Type B pancreatic cell (in vitro differentiated cells): ENCODE results near the gene MCL1. TPM values are rescaled to one million over a fixed set of nuclear protein-coding genes. Genes with fewer than 3 reads are reported as not detected.
A peak's percentile ranks its signal among the peaks of the same experiment; 100 is the strongest.

Source experiments
- DNase-seq: peaks from one replicate; pipeline ENCODE4 v3.0.0; 2021; ENCODE audit warnings: mixed read lengths; ENCODE audit not compliant: unreplicated experiment; ENCODE audit errors: extremely low spot score
- H3K27ac Mint-ChIP-seq: 2 replicates; pipeline ENCODE4 v1.8.0; 2021; ENCODE audit warnings: mild to moderate bottlenecking, mixed read lengths
- H3K27me3 Mint-ChIP-seq: 2 replicates; pipeline ENCODE4 v1.8.0; 2021; ENCODE audit warnings: mixed read lengths
- H3K36me3 Mint-ChIP-seq: 2 replicates; pipeline ENCODE4 v1.8.0; 2021; ENCODE audit warnings: mixed read lengths
- H3K4me1 Mint-ChIP-seq: one replicate; pipeline ENCODE4 v1.8.0; 2021; ENCODE audit warnings: mixed read lengths; ENCODE audit not compliant: unreplicated experiment
- H3K4me3 Mint-ChIP-seq: 2 replicates; pipeline ENCODE4 v1.8.0; 2021; ENCODE audit warnings: mild to moderate bottlenecking, mixed read lengths
- H3K9me3 Mint-ChIP-seq: 2 replicates; pipeline ENCODE4 v1.8.0; 2021; ENCODE audit warnings: mixed read lengths
- total RNA-seq: library from RNA; stranded (reverse); gene quantifications from 2 replicates; pipeline ENCODE4 v1.2.1, GENCODE V29; 2021; ENCODE audit warnings: low replicate concordance
- TF ChIP-seq, protein P1 (sequence below): fragments of 200-600 bp; sonication (generic); conservative IDR thresholded peaks from 2 replicates; pipeline ENCODE4 v1.5.0; 2021; ENCODE audit warnings: antibody characterized with exemption, mild to moderate bottlenecking

The MCL1 gene
- total RNA-seq, 1 donor from 2014 or later = 187 TPM

DNA sequence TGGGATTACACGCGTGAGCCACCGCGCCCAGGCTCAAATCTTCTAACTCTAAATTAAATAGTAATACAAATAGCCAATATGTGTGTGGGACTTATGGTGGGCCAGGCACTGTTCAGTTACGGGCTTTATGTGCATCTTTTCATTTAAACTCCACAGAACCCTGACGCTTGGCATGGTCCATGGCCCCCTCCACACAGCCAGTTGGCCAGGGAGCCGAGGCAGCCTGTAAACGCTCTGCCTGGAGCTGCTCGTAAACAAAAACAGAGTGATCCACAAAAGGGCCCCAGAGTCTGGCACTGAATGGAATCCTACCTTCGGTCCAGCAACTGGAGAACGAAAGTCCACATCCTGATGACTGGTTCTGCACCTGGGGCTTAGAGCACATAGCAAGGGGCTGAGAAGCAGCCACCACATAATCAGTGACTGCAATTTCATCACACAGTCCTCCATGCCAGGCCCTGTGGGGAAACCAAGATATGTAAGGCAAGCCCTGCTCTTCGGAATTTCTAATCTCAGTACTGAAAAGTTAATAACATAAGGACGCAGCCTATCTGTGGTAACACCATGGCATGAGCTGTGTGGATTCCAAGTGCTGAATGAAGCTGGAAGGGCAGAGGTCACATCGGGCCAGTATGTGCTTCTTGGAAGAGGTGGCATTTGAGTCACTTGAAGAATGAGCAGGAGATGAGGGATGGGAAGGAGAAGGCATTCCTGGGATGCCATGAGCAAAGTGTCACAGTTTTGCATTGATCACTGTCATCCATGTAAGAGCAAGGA is 43.7 kb downstream of the MCL1 start:
- DNase-seq = no peak
- H3K4me1 Mint-ChIP-seq = peaks cover 26% of the 10 kb centered on the region
- TF ChIP-seq, protein P1, sequence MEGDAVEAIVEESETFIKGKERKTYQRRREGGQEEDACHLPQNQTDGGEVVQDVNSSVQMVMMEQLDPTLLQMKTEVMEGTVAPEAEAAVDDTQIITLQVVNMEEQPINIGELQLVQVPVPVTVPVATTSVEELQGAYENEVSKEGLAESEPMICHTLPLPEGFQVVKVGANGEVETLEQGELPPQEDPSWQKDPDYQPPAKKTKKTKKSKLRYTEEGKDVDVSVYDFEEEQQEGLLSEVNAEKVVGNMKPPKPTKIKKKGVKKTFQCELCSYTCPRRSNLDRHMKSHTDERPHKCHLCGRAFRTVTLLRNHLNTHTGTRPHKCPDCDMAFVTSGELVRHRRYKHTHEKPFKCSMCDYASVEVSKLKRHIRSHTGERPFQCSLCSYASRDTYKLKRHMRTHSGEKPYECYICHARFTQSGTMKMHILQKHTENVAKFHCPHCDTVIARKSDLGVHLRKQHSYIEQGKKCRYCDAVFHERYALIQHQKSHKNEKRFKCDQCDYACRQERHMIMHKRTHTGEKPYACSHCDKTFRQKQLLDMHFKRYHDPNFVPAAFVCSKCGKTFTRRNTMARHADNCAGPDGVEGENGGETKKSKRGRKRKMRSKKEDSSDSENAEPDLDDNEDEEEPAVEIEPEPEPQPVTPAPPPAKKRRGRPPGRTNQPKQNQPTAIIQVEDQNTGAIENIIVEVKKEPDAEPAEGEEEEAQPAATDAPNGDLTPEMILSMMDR = no peak
- no peaks in the 10 kb centered on the region for H3K9me3 Mint-ChIP-seq
- H3K4me3 Mint-ChIP-seq = no peak overlapping the region
- no peaks in the 10 kb centered on the region for H3K27me3 Mint-ChIP-seq
- peak overlapping the region; percentile 11 for H3K27ac Mint-ChIP-seq
- no peaks in the 10 kb centered on the region for H3K36me3 Mint-ChIP-seq

DNA sequence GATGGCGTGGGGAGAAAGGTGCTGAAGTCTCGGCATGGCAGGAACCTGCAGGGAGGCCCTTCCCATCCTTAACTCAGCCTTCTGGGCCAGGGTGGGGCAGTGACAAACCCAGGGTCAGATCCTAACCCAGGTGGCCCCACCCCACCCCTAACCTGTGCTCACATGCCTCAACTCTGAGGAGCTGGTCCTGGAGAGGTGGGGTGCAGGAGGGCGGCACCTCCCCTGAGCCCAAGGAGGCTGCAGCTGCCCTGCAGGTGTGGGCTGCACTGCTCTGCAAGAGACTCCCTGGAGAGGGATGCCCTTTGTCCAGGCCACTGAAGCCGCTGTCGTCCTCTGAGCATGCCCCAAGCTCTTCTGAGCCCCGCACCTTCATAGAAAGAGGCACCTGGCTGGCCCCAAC is 45.4 kb downstream of the MCL1 start:
- DNase-seq = no peak
- peaks cover 29% of the 10 kb centered on the region for H3K4me1 Mint-ChIP-seq

DNA sequence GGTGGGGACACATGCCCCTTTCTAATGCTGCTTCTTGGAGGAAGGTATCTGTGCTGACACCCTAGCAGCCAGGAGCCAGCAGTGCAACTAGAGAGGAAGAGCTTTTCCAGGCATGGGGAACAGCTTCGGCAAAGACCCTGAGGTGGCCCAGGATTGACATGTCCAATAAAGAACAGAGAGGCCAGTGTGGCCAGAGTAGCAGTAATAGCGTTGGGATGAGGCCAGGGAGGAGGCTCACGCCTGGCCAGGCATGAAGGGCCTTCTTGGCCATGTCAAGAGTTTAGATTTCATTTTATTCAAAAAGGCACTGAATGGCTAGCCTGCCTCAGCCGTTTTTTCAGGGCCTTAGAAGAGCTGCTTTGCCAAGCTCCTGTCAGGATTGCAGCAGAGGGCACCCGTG is 46.5 kb downstream of the MCL1 start:
- Mint-ChIP-seq H3K4me3 (peak overlapping the region; percentile 7), H3K4me1 (peaks cover 19% of the 10 kb centered on the region), H3K36me3 (no peaks in the 10 kb centered on the region), H3K9me3 (no peaks in the 10 kb centered on the region), H3K27me3 (no peaks in the 10 kb centered on the region), H3K27ac (peak overlapping the region; percentile 63)
- DNase-seq = no peak
- TF ChIP-seq, protein P1 = peak; percentile 22

More for the DNA sequence above, 45.4 kb downstream of the MCL1 start:
- TF ChIP-seq, protein P1 = no peak
- Mint-ChIP-seq H3K27ac (no peak overlapping the region), H3K4me3 (no peak overlapping the region), H3K9me3 (no peaks in the 10 kb centered on the region), H3K27me3 (no peaks in the 10 kb centered on the region), H3K36me3 (no peaks in the 10 kb centered on the region)

DNA sequence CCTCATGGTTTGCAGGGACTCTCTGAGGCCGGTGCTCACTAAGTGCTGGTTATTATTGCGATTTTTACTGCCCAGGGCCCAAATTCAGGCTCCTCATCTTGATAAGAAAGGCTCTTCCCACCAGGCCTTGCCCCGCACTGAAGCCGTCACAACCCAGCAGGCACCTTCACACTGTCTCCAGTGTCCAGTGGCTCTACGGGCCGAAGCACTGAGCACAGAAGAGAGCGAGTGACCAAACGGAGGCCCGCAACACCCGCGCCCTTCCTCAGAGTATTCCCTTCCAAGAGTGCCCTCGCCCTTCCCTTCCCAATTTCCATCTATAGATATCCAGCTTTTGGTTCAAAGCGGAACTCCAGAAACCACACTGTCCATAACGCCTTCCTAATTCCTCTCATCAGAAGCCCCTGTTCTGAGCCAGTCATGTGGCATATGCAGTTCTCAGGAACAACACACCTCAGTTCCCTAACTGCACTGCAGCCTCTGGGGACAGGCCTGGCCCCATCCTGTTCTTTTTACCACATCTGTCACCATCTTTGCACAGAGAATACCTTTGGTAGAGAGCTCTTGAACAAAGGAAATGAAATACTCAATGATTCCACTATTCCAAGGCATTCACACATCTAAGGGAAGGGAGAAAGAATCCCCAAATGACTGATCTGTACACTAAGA is 48.8 kb downstream of the MCL1 start:
- no peak overlapping the region for H3K4me3 Mint-ChIP-seq
- no peaks in the 10 kb centered on the region for H3K9me3 Mint-ChIP-seq
- no peak for DNase-seq
- TF ChIP-seq, protein P1 = no peak
- no peak overlapping the region for H3K27ac Mint-ChIP-seq
- no peaks in the 10 kb centered on the region for H3K27me3 Mint-ChIP-seq
- peaks cover 19% of the 10 kb centered on the region for H3K4me1 Mint-ChIP-seq
- H3K36me3 Mint-ChIP-seq = no peaks in the 10 kb centered on the region

DNA sequence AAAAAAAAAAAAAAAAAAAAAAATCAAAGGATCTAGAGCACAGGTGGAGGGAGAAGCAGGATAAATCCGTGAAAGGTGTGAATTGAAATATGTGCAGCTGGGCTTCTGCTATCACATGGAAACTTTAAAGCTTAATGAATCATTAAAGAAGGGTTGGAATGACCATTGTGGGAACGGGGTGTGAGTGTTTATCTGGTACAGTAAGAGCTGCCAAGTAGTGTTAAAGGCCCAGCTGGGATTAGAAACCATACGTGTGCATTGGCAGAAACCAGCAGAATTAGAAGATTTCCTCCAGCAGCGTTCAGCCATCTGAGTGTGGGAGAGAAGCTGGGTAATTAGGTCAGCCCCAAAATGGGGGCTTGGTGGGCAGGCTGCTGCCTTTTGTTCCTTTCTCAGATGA is 50.4 kb downstream of the MCL1 start:
- H3K27me3 Mint-ChIP-seq = no peaks in the 10 kb centered on the region
- no peak for DNase-seq
- no peaks in the 10 kb centered on the region for H3K36me3 Mint-ChIP-seq
- H3K4me3 Mint-ChIP-seq = no peak overlapping the region
- H3K27ac Mint-ChIP-seq = no peak overlapping the region
- H3K4me1 Mint-ChIP-seq = peaks cover 19% of the 10 kb centered on the region
- no peaks in the 10 kb centered on the region for H3K9me3 Mint-ChIP-seq
- TF ChIP-seq, protein P1 = no peak
